Measurements from ENCODE around the gene FADS3.

- TF ChIP-seq, protein P1, sequence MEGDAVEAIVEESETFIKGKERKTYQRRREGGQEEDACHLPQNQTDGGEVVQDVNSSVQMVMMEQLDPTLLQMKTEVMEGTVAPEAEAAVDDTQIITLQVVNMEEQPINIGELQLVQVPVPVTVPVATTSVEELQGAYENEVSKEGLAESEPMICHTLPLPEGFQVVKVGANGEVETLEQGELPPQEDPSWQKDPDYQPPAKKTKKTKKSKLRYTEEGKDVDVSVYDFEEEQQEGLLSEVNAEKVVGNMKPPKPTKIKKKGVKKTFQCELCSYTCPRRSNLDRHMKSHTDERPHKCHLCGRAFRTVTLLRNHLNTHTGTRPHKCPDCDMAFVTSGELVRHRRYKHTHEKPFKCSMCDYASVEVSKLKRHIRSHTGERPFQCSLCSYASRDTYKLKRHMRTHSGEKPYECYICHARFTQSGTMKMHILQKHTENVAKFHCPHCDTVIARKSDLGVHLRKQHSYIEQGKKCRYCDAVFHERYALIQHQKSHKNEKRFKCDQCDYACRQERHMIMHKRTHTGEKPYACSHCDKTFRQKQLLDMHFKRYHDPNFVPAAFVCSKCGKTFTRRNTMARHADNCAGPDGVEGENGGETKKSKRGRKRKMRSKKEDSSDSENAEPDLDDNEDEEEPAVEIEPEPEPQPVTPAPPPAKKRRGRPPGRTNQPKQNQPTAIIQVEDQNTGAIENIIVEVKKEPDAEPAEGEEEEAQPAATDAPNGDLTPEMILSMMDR (conservative IDR thresholded peaks at IDR 0.05; ENCODE audit: low read depth in 2 of 2): no peak
- no peak for TF ChIP-seq REST (IDR thresholded peaks at IDR 0.05; ENCODE audit: unreplicated experiment)
- TF ChIP-seq, protein P2, sequence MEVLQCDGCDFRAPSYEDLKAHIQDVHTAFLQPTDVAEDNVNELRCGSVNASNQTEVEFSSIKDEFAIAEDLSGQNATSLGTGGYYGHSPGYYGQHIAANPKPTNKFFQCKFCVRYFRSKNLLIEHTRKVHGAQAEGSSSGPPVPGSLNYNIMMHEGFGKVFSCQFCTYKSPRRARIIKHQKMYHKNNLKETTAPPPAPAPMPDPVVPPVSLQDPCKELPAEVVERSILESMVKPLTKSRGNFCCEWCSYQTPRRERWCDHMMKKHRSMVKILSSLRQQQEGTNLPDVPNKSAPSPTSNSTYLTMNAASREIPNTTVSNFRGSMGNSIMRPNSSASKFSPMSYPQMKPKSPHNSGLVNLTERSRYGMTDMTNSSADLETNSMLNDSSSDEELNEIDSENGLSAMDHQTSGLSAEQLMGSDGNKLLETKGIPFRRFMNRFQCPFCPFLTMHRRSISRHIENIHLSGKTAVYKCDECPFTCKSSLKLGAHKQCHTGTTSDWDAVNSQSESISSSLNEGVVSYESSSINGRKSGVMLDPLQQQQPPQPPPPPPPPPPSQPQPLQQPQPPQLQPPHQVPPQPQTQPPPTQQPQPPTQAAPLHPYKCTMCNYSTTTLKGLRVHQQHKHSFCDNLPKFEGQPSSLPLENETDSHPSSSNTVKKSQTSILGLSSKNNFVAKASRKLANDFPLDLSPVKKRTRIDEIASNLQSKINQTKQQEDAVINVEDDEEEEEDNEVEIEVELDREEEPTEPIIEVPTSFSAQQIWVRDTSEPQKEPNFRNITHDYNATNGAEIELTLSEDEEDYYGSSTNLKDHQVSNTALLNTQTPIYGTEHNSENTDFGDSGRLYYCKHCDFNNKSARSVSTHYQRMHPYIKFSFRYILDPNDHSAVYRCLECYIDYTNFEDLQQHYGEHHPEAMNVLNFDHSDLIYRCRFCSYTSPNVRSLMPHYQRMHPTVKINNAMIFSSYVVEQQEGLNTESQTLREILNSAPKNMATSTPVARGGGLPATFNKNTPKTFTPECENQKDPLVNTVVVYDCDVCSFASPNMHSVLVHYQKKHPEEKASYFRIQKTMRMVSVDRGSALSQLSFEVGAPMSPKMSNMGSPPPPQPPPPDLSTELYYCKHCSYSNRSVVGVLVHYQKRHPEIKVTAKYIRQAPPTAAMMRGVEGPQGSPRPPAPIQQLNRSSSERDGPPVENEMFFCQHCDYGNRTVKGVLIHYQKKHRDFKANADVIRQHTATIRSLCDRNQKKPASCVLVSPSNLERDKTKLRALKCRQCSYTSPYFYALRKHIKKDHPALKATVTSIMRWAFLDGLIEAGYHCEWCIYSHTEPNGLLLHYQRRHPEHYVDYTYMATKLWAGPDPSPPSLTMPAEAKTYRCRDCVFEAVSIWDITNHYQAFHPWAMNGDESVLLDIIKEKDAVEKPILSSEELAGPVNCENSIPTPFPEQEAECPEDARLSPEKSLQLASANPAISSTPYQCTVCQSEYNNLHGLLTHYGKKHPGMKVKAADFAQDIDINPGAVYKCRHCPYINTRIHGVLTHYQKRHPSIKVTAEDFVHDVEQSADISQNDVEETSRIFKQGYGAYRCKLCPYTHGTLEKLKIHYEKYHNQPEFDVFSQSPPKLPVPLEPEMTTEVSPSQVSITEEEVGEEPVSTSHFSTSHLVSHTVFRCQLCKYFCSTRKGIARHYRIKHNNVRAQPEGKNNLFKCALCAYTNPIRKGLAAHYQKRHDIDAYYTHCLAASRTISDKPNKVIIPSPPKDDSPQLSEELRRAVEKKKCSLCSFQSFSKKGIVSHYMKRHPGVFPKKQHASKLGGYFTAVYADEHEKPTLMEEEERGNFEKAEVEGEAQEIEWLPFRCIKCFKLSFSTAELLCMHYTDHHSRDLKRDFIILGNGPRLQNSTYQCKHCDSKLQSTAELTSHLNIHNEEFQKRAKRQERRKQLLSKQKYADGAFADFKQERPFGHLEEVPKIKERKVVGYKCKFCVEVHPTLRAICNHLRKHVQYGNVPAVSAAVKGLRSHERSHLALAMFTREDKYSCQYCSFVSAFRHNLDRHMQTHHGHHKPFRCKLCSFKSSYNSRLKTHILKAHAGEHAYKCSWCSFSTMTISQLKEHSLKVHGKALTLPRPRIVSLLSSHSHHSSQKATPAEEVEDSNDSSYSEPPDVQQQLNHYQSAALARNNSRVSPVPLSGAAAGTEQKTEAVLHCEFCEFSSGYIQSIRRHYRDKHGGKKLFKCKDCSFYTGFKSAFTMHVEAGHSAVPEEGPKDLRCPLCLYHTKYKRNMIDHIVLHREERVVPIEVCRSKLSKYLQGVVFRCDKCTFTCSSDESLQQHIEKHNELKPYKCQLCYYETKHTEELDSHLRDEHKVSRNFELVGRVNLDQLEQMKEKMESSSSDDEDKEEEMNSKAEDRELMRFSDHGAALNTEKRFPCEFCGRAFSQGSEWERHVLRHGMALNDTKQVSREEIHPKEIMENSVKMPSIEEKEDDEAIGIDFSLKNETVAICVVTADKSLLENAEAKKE (CRISPR knock-in tag; IDR thresholded peaks at IDR 0.05): no peak
- no peak for TF ChIP-seq EZH2 (IDR thresholded peaks at IDR 0.05; ENCODE audit: low read depth, unreplicated experiment)
- no peak for TF ChIP-seq EZH2phosphoT487 (IDR thresholded peaks at IDR 0.05; ENCODE audit: unreplicated experiment)
- TF ChIP-seq ZNF114 (CRISPR knock-in tag; IDR thresholded peaks at IDR 0.05): no peak
- no peak for TF ChIP-seq POLR2AphosphoS5 (IDR thresholded peaks at IDR 0.05; ENCODE audit: low read depth)
These were observed 48.9 kb downstream of the FADS3 start for GRCh38 chr11:61842528-61842820.
